Activated CD8-positive, alpha-beta T cell treated with anti-CD3 and anti-CD28 coated beads, Interleukin-2, amount 10 ng/mL, durations not matched to agents 7 days and 5 days (primary cell): ENCODE measurements around the gene SCARB1. TPM values are rescaled to one million over a fixed set of nuclear protein-coding genes. Genes with fewer than 3 reads are reported as not detected.
A peak's percentile ranks its signal among the peaks of the same experiment; 100 is the strongest.

Experiments
- ATAC-seq: fragments of 150-1000 bp; cut with Tn5 transposase; one replicate; pipeline ENCODE4 v1.10.0; 2021; ENCODE audit warnings: moderate library complexity
- CTCF ChIA-PET: fragments of 350-600 bp; sonication (Branson Sonifier 250); formaldehyde crosslinking; loops from one replicate; lab custom pipeline; 2021; ENCODE audit warnings: antibody characterized with exemption; lab: Charles Lee
- POLR2A ChIA-PET: fragments of 350-600 bp; sonication (Branson Sonifier 250); formaldehyde crosslinking; loops from one replicate; lab custom pipeline; 2021; ENCODE audit warnings: antibody characterized with exemption; lab: Charles Lee
- DNase-seq: peaks from one replicate; pipeline ENCODE4 v3.0.0-alpha.2; 2020
- H3K27ac Mint-ChIP-seq: one replicate; pipeline ENCODE4 v1.8.0; 2021; ENCODE audit warnings: mild to moderate bottlenecking, mixed read lengths
- H3K27me3 Mint-ChIP-seq: one replicate; pipeline ENCODE4 v1.8.0; 2021; ENCODE audit warnings: low read depth, mixed read lengths
- H3K36me3 Mint-ChIP-seq: one replicate; pipeline ENCODE4 v1.8.0; 2021; ENCODE audit warnings: low read depth, mixed read lengths
- H3K4me1 Mint-ChIP-seq: one replicate; pipeline ENCODE4 v1.8.0; 2021; ENCODE audit warnings: low read depth, mixed read lengths
- H3K4me3 Mint-ChIP-seq: one replicate; pipeline ENCODE4 v1.8.0; 2021; ENCODE audit warnings: mild to moderate bottlenecking, mixed read lengths
- H3K9me3 Mint-ChIP-seq: one replicate; pipeline ENCODE4 v1.8.0; 2022; ENCODE audit warnings: mixed read lengths; ENCODE audit not compliant: insufficient read depth
- total RNA-seq, 2 experiments: library from RNA; stranded (reverse); gene quantifications; one replicate each; pipeline ENCODE4 v1.2.3, GENCODE V29; 2021

SCARB1 gene
- total RNA-seq, 2 experiments from 2014 or later, result 12.5 to 14.6 TPM

DNA sequence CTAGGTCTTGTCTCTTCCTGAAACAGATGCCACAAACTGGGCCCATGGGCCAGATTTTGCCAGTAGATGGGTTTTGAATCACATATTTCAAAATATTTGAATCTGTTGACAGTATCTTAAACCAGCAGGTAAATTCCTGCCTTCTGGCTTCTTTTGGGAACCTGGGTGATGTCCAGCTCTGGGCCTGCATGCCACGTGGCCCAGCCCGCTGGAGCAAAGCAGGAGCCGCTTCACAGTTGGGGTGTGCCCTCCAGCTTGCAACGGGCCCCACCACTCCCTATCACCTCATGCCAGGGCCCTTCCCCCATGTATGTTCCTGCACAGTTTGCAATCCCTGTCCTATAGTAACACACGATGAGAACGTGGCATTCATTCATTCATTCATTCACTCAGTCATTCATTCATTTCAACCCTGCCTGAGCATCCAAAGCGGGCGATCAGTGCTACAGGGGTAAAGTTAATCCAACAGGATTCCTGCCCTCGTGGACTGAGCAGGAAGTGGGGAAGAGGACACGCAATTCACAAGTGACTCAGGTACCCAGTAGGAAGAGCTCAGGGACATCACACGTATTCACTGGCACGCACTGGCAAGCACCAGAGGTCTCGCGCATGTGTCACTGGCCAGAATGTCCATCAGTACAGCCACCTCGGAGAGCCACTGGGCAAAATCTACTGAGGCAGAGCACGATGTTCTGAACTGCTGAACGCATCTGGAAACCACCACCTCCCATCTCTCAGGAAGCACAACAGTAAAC is 27.8 kb downstream of the SCARB1 start:
- ChIA-PET POLR2A (no interaction called here), CTCF (no interaction called here)
- ATAC-seq, result no peak
- no peak overlapping the region for H3K27ac Mint-ChIP-seq
- H3K9me3 Mint-ChIP-seq, result no peaks in the 10 kb centered on the region
- no peaks in the 10 kb centered on the region for H3K27me3 Mint-ChIP-seq
- DNase-seq, result no peak
- peaks cover 3% of the 10 kb centered on the region for H3K36me3 Mint-ChIP-seq
- H3K4me3 Mint-ChIP-seq, result no peak overlapping the region
- peaks cover 2% of the 10 kb centered on the region for H3K4me1 Mint-ChIP-seq

DNA sequence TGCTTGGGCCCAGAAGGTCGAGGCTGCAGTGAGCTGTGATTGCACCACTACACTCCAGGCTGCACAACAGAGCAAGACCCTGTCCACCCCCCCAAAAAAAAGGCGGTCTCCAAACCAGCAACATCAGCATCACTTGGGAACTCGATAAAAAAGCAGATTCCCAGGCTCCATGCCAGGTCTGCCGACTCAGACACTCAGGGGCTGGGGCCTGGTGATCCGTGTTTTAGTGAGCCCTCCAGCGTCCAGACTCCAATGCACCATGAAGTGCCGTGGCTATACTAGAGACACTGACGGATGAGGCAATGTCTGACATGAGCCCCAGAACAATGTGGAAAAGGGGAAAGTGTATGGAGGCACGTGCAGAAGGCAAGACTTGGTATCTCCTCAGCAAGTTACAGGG is 28.8 kb downstream of the SCARB1 start:
- H3K27me3 Mint-ChIP-seq, result no peaks in the 10 kb centered on the region

DNA sequence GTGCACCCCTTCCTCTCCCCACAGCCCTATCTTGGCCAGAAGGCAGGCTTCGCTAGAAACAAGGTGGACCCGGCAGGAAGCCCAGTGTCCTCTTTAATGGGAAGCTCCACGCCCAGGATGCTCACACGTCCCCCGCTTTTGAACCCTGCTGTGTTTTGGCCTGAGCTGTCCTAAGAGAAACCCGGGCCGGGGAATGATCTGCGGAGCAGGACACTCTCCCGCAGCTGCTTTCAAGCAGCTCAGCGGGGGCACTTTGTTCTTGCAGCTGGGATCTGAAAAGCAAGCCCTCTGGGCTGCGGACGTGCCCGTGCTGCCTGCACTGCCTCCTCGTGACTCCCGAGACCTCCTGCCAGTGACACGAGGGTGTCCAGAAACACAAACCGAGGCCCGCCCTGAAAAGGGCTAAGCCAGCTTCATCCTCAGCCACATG is 30.0 kb downstream of the SCARB1 start:
- Mint-ChIP-seq H3K9me3 (no peaks in the 10 kb centered on the region), H3K27ac (no peak overlapping the region), H3K36me3 (peaks cover 3% of the 10 kb centered on the region), H3K4me1 (peaks cover 2% of the 10 kb centered on the region), H3K27me3 (no peaks in the 10 kb centered on the region), H3K4me3 (no peak overlapping the region)
- ATAC-seq, result no peak
- no peak for DNase-seq
- ChIA-PET CTCF (no interaction called here), POLR2A (no interaction called here)

More for the DNA sequence above, 28.8 kb downstream of the SCARB1 start:
- H3K27ac Mint-ChIP-seq, result no peak overlapping the region
- DNase-seq (no peak), ATAC-seq (no peak)
- ChIA-PET CTCF (no interaction called here), POLR2A (no interaction called here)
- H3K4me1 Mint-ChIP-seq, result peaks cover 2% of the 10 kb centered on the region
- H3K4me3 Mint-ChIP-seq, result no peak overlapping the region
- H3K9me3 Mint-ChIP-seq, result no peaks in the 10 kb centered on the region
- H3K36me3 Mint-ChIP-seq, result peaks cover 3% of the 10 kb centered on the region

DNA sequence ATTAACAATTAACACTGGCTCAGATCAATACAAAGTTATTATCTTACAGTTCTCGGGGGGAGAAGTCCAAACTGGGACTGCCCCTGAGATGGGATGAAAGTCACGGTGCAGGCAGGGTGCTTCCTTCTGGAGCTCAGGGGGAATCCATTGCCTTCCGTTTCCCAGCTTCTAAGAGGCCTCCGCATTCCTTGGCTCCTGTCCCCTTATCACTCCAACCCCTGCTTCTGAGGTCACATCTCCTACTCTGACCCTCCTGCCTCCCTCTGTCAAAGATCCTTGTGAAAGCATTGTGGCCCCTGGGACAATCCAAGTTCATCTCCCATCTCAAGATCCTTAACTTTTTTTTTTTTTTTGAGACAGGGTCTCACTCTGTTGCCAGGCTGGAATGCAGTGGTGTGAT is 30.8 kb downstream of the SCARB1 start:
- Mint-ChIP-seq H3K27me3 (no peaks in the 10 kb centered on the region), H3K9me3 (no peaks in the 10 kb centered on the region), H3K4me1 (peaks cover 2% of the 10 kb centered on the region), H3K4me3 (no peak overlapping the region), H3K27ac (no peak overlapping the region), H3K36me3 (peaks cover 3% of the 10 kb centered on the region)
- POLR2A ChIA-PET, result no interaction called here
- no peak for DNase-seq
- no peak for ATAC-seq
- CTCF ChIA-PET, result no interaction called here

DNA sequence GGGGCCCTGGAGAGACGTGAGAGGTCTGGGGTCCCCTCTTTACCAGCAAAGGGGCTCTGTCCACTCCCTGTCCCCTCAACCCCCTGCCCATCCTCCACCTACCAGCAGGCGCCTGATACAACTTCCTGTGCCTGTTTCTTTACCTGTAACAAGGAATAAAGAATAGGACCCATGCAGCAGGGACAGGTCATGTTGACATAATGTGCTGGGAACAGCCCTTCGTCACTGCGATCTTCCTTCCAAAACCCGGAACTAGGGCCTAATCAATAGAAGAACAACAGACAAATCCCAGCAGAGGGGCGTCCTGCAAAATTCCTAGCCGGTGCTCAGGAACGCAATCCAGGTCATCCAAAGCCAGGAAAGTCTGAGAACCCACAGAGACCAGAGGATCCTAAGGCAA is 32.1 kb downstream of the SCARB1 start:
- ChIA-PET CTCF (no interaction called here), POLR2A (no interaction called here)
- Mint-ChIP-seq H3K4me3 (no peak overlapping the region), H3K4me1 (peaks cover 2% of the 10 kb centered on the region), H3K9me3 (no peaks in the 10 kb centered on the region), H3K27me3 (no peaks in the 10 kb centered on the region), H3K27ac (no peak overlapping the region), H3K36me3 (peaks cover 3% of the 10 kb centered on the region)
- DNase-seq (no peak), ATAC-seq (no peak)

DNA sequence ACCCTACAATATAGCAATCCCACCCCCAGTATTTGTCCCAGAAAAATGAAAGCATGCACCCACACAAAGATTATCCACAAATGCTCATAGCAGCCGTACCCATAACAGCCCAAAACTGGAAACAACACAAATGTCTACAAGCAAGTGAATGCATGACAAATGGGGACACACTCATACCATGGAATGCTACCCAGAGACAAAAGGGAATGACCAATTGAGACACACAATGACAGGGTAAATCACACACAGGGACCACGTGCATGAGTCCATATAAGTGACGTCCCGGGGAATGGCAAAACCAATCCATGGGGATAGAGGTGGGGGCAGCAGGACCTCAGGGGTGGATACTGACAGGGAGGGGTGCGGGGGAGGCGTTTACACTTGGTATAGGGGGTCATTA is 33.4 kb downstream of the SCARB1 start:
- H3K4me1 Mint-ChIP-seq, result no peaks in the 10 kb centered on the region
- ATAC-seq, result no peak
- ChIA-PET POLR2A (no interaction called here), CTCF (no interaction called here)
- H3K9me3 Mint-ChIP-seq, result no peaks in the 10 kb centered on the region
- no peaks in the 10 kb centered on the region for H3K27me3 Mint-ChIP-seq
- H3K36me3 Mint-ChIP-seq, result peaks cover 3% of the 10 kb centered on the region
- no peak for DNase-seq
- H3K4me3 Mint-ChIP-seq, result no peak overlapping the region
- H3K27ac Mint-ChIP-seq, result no peak overlapping the region

DNA sequence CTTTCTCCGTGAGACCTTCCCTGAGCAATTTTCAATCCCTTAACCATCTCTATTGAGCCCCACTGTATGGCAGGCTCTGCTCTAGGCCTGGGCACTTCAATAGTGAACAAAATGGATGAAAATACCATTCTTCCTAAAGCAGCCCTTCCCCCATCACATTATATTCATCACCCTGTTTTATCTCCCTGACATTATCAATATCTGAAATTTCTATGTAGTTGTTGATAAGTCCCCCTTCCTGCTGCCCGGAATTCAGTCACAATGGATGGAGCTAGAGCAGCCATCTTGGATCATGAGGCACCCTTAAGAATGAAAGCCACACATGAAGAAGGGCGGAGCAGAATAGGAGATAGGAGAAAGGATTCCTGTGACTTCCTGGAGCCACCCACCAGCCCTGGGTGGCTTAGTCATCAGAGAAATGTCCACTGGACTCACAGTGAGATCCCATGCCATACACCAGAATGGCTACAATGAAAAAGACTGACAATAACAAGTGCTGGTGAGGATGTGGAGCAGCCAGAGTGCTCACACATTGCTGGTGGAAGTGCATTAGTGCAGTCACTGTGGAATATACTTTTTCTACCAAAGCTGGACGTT is 33.9 kb downstream of the SCARB1 start:
- Mint-ChIP-seq H3K4me1 (no peaks in the 10 kb centered on the region), H3K27ac (peak overlapping the region; percentile 41), H3K4me3 (no peak overlapping the region), H3K36me3 (peaks cover 3% of the 10 kb centered on the region), H3K27me3 (no peaks in the 10 kb centered on the region), H3K9me3 (no peaks in the 10 kb centered on the region)
- no peak for ATAC-seq
- POLR2A ChIA-PET, result no interaction called here
- DNase-seq, result no peak
- CTCF ChIA-PET, result no interaction called here

DNA sequence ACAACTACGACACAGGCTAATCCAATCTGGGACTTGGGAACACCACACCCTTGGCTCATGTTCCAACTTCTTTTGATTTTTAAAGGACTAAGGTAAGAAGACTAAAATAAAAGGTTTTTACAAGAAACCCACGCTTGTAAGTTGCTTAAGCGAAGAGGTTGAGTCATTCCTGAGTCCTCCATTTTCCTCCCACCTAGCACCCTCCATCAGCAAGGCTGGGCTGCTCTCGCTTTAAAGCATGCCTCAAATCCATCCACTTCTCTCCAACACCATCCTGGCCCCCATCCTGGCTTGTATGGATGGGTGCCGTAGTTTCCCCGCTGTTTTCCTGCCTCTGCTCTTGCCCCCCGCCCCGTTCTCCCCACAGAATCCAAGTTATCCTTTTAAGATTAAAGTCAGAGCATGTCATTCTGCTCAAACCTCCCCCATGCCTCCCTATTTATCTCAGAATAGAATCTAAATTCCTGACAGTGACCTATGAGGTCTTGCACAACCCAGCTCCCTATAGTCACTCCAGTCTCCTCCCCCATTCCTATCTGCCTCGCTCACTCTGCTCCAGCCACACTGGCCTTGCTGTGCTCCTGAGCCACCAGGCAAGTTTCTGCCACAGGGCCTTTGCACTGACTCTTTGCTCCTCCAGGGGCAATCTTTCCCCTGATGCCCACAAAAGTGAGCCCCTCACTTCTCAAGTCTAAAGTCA is 34.5 kb downstream of the SCARB1 start:
- no peaks in the 10 kb centered on the region for H3K9me3 Mint-ChIP-seq
- H3K36me3 Mint-ChIP-seq, result peaks cover 3% of the 10 kb centered on the region
- CTCF ChIA-PET, result no interaction called here
- H3K4me3 Mint-ChIP-seq, result no peak overlapping the region
- H3K27ac Mint-ChIP-seq, result peak overlapping the region; percentile 41
- no peak for DNase-seq
- no peak for ATAC-seq
- no peaks in the 10 kb centered on the region for H3K4me1 Mint-ChIP-seq
- POLR2A ChIA-PET, result interaction anchor here (0.6 kb wide), 1 partner anchor 52 kb away, joined by 5 read pairs; no protein-coding TSS in a partner anchor
- H3K27me3 Mint-ChIP-seq, result no peaks in the 10 kb centered on the region

DNA sequence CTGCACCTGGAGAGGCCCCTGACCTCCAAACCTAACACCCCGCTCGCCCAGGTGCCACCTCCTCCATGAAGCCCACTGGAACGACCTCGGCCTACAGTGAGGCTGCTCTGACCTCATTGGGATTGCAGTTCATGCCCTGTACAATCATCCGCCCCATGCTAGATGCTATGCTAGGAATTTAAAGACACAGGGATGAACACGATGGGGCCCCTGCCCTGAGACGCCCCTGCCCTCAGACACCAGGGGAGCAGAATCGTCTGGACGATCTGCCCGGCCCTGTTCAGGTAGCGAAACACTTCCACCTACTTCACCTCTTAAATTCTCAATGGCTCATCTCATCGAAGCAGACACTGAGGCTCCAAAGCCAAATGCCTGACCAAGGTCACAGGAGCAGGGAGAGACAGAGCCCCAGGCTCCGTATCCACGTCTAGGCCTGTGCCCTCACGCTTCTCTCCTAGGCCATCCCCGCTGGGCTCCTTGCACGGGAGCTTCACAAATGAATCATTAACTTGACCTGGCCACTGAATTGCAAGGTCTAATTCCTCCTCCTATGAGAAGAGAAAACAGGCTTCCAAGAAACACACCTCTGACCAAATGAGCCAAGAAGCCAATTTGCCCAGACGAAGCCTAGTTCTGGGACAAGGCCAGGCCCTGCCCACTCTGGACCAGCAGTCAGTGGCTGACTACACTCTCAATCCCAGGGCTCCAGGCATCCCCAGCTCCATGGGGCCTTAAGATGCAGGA is 35.2 kb downstream of the SCARB1 start:
- ATAC-seq (no peak), DNase-seq (no peak)
- Mint-ChIP-seq H3K4me3 (no peak overlapping the region), H3K9me3 (no peaks in the 10 kb centered on the region), H3K36me3 (peaks cover 3% of the 10 kb centered on the region), H3K27ac (no peak overlapping the region), H3K4me1 (no peaks in the 10 kb centered on the region), H3K27me3 (no peaks in the 10 kb centered on the region)
- POLR2A ChIA-PET, result interaction anchor here (0.6 to 1.1 kb wide), 2 partner anchors 13 to 52 kb away, joined by 3 to 5 read pairs; no protein-coding TSS in a partner anchor
- CTCF ChIA-PET, result no interaction called here

DNA sequence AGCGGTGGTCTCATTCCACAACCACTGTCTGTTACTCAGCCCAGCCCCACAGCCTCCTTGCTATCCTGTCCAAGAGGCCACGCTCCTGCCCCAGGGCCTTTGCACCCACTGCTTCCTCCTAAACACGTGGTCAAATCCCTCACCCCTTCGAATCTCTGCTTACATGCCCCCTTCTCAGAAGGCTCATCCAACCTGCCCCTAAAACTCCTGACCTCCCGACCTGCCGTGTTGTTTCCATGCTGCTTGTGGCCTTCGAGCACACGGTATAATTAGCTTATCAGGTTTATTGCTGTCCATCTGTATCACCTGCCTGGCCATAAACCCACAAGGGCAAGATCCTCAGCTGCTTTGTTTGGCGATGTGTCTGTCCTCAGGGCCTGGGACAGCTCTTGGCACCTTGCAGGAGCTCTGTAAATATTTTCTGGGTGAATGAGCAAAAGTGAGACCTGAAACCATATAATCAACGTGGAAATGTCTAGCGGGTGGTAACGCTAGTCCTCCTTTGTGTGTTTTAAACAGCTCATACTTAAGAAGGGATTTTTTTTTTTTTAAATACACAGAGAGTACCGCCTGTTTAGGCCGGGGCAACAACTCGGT is 36.0 kb downstream of the SCARB1 start:
- ATAC-seq (no peak), DNase-seq (no peak)
- Mint-ChIP-seq H3K27ac (no peak overlapping the region), H3K9me3 (no peaks in the 10 kb centered on the region), H3K4me1 (no peaks in the 10 kb centered on the region), H3K36me3 (peaks cover 3% of the 10 kb centered on the region), H3K4me3 (no peak overlapping the region), H3K27me3 (no peaks in the 10 kb centered on the region)
- ChIA-PET POLR2A (interaction anchor here (1.1 kb wide), 1 partner anchor 14 kb away, joined by 3 read pairs; no protein-coding TSS in a partner anchor), CTCF (no interaction called here)

DNA sequence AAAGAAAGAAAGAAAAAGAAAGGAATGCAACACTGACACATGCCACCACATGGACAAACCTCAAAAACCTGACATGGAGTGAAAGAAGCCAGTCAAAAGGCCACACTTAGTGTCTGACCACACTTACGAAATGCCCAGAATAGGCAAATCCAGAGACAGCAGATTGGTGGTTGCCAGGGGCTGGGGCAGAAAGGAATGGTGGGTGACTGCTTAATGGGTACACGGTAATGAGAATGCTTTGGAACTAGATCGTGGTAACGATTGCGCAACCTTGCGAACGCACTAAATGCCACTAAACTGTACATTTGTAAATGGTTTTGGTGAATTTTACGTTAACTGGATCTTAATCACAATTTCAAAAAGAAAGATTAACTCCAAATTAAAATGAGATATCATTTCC is 39.5 kb downstream of the SCARB1 start:
- POLR2A ChIA-PET, result no interaction called here
- Mint-ChIP-seq H3K36me3 (no peaks in the 10 kb centered on the region), H3K4me1 (no peaks in the 10 kb centered on the region), H3K27me3 (no peaks in the 10 kb centered on the region), H3K27ac (no peak overlapping the region), H3K9me3 (no peaks in the 10 kb centered on the region), H3K4me3 (no peak overlapping the region)
- CTCF ChIA-PET, result no interaction called here
- DNase-seq, result no peak
- no peak for ATAC-seq
